CD4-positive, alpha-beta T cell treated with Interleukin-6 for 4 hours (primary cell): ENCODE data around the gene PRSS8.
A peak's percentile ranks its signal among the peaks of the same experiment; 100 is the strongest.
"Not testable (repeated sequence)": the region's sequence is repeated elsewhere in the genome, so short reads cannot be mapped to it uniquely, and the experiment has no call there.

Experiments used
- DNase-seq: peaks from one replicate; pipeline ENCODE4 v3.0.0-alpha.2; 2020; ENCODE audit warnings: mixed read lengths

The PRSS8 gene

DNA sequence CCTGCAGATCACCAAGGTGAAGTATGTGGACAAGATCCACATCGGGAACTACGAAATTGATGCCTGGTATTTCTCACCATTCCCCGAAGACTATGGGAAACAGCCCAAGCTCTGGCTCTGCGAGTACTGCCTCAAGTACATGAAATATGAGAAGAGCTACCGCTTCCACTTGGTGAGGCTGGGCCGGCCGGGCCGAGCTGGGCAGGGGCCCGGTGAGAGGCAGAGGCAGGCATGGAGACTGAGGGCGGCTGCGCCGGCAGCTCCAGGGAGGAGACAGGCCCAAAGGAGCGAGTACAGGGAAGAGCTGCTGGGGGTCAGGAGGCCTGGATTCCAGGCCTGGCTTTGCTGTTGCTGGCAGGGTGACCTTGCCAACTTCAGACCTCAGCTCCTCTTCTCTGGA, 8.3 kb downstream of the PRSS8 start:
- no peak for DNase-seq

DNA sequence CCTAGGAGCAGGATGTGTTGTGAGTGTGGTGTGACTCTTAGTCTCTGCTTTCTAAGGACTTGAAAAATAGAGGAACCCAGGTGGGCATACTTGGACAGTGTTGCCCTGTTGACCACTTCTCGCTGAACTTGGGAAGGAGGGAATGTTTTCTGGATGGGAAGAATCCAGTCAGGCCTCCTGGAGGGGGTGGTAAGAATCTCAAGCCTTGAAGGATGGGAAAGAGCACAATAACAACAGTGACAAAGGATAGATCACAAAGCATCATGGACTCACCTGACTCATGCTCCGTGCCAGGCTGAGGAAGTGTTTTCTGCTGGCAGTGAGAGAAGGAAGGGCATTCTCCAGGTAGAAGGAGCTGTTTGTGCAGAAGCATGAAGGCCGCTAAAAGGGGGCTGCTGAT, 9.7 kb downstream of the PRSS8 start:
- no peak for DNase-seq

DNA sequence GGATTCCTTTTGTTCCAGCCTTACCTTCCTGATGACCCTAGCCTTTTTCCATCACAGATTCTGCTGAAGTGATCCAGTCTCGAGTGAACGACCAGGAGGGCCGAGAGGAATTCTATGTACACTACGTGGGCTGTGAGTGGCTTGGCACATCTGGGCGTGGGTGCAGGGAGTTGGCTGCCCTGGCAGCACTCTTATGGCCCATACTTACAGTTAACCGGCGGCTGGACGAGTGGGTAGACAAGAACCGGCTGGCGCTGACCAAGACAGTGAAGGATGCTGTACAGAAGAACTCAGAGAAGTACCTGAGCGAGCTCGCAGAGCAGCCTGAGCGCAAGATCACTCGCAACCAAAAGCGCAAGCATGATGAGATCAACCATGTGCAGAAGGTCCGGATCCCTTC, 15.4 kb downstream of the PRSS8 start:
- no peak for DNase-seq

DNA sequence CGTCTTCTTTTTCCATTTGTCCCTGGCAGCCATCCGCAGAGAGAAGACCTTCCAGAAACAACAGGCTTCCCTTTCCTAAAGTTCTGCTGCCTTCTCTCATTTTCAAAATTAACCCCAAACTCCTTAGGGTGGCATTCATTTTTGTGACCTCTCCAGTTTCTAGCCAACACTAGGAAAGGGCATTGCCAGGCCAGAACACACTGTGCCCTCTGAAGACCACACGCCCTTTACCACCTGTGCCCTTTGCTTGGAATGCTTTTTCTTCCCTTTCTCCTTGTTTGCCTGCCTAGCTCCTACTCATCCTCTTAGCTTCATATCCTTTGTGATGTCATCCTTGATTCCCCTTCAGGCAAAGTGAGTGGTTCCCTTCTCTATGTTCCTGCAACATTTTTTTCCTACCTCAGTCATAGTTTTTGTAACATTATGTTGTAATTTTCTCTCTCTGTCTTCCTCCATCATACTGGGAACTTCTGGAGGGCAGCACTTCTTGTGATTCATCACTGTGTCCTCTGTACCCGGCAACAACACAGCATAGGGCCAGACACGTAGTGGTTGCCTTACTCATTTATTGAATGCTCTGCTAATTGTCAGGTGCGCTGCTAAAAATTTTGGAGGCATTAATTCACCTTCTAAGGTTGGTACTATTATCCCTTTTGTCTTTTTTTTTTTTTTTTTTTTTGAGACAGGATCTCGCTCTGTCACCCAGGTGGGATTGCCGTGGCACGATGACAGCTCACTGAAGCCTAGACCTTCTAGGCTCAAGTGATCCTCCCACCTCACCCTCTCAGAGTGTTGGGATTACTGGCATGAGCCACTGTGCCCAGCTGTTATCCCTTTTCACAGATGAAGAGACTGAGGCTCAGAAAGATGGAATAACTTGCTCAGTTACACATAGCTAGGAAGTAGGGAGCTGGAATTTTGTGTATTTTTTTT, 17.0 kb downstream of the PRSS8 start:
- no peak for DNase-seq

DNA sequence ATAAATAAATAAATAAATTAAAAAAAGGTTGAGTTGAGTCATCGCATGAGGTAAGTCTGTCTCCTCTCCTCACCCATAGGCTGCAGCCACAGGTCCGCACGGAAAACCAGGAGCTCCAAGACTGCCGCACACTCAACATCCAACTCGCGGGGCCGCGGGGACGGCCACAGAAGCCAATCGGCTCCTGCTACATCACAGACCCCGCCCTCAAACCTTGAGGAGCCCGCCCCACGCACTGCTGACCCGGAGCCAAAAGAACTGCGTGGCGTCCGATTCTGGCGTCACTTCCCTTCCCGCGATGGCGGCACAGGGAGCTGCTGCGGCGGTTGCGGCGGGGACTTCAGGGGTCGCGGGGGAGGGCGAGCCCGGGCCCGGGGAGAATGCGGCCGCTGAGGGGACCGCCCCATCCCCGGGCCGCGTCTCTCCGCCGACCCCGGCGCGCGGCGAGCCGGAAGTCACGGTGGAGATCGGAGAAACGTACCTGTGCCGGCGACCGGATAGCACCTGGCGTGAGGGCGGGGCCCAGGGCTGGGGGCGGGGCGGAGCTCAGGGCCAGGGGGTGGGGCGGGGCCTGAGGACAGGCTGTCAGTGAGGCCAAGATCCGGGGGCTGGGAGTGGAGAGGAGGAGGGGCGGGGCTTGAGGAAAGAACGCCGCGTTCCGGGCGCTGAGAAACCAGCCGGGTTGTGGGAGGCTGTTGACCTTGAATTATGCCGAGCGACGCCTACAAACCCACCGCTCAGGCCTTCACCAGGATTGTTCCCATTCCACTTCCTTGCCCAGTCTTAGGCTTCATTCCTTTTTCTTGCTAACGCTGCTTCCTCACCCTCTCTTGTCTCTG, 17.9 kb downstream of the PRSS8 start, which contains the start of gene KAT8:
TSS of gene KAT8 (plus strand) at position 281 of the 839 bp plus-strand sequence. CDS start at position 299, 18 bp downstream.
- peak; percentile 98 for DNase-seq

DNA sequence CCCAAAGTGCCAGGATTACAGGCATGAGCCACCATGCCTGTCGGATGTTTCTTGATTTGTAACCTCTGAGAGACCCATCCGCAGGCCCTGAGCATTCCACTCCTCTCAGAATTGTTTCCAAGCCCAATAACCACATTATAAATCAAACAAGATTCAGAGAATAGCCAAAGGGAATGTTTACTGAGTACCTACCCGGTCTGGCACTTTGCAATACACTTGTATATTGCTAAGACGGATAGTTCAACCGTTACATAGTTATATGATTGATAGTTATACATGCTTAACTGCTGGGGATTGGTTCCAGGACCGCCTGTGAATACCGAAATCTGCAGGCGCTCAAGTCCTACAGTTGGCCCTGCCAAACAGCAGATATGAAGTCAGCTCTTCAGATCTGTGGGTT, 21.1 kb downstream of the PRSS8 start:
- DNase-seq, result no peak

DNA sequence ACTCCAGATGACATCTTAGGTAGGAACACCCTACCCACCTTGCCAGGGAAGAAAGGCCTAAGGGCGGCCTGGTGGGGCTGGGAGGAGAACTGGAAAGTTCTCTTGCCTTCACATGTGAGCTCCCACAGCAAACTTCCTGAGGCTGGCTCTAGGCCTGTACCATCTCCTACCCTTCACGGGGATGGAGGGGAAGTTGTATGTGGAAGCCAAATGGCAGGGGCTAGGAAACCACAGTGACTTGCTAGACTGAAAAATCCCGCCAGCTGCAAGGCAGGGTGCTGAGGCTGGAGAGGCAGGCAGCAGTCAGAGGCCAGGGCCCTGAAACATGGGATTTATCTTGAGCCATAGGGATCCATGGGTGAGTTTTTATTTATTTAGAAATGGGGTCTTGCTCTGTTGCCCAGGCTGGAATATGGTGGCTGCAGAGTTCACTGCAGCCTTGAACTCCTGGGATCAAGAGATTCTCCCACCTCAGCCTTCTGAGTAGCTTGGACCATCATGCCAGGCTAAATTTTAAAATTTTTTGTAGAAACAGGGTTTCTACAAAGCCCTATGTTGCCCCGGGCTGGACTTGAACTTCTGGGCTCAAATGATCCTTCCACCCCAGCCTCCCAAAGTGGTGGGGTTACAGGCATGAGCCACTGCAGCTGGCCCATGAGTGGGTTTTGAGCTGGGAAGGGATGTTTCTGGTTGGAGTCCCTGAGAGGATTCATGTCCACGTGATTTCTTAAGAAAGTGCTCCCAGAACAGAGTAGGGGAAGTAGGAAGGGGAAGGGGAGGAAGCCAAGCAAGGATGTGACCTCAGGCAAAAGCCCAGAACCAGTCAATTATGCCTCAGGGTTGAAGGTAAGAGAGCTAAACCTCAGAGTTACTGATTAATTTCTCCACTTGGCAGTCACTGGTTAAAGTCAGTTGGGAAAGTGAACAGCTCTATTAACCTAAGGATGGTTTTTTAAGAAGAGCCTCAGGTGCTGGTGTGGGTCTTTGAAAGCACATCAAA, 22.1 kb downstream of the PRSS8 start:
- no peak for DNase-seq

DNA sequence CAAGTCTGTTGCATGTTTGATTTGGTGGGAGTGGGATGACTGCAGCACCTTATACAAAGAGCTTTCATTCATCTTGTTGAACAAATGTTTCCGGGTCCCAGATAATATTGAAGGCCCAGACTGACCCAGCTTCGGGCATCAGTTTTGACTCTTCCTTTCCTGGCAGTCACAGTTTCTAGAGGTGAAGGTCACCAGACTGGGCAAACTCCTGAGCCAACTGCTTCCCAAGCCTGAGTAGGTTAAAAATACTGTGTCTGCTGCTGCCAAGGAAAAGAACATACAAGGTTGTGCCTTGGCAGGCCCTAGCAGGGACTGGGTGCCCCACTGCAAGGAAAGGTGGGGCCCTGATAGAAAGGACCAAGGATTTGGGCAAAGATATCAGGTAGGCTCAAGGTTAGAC, 22.8 kb downstream of the PRSS8 start:
- DNase-seq, result no peak

DNA sequence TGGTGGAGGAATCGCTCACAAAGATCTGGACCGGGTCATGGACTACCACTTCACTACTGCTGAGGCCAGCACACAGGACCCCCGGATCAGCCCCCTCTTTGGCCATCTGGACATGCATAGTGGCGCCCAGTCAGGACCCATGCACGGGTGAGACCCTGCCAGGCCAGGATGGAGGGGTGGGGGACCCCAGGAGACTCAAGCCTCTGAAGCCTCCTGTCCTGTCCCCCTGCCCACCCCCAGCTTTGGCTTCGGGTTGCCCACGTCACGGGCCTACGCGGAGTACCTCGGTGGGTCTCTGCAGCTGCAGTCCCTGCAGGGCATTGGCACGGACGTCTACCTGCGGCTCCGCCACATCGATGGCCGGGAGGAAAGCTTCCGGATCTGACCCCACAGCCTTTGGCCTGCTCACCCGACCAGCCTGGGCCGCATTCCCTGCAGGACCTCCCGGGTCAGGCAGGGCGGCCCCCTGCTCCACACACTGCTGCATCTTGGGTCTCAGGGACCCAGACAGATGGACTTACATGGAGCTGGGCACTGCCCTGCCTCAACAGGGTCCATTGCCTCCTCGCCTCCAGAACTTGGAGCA, 23.6 kb downstream of the PRSS8 start:
- no peak for DNase-seq

DNA sequence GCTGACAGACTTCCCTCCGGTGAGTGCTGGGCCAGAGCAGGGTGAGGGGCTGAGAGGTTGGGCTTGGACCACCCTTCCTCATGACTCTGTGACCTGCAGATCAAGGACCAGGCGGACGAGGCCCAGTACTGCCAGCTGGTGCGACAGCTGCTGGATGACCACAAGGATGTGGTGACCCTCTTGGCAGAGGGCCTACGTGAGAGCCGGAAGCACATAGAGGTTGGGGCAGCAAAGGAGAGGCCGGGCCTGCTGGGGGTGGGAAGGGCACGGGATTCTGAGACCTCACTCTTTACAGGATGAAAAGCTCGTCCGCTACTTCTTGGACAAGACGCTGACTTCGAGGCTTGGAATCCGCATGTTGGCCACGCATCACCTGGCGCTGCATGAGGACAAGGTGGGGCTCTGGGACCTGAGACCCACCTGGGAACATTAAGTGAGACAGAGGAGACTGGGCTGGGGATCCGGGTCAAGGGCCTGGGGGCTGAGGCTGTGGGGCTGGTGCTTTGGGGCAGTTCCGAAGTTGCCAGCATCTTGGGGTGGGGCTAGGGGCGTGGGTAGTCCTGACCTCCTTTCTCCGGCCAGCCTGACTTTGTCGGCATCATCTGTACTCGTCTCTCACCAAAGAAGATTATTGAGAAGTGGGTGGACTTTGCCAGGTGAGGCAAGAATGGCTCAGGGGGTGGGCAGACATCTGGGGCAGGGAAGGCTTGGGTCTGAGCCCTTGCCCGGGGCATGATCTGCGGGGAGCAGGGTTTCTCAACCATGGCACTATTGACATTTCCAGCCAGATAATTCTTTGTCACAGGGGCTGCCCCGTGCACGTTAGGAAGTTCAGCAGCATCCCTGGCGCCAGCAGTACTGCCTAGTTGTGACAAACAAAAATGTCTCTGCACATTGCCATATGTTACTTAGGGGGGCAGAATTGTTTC, 25.2 kb downstream of the PRSS8 start:
- DNase-seq, result no peak

DNA sequence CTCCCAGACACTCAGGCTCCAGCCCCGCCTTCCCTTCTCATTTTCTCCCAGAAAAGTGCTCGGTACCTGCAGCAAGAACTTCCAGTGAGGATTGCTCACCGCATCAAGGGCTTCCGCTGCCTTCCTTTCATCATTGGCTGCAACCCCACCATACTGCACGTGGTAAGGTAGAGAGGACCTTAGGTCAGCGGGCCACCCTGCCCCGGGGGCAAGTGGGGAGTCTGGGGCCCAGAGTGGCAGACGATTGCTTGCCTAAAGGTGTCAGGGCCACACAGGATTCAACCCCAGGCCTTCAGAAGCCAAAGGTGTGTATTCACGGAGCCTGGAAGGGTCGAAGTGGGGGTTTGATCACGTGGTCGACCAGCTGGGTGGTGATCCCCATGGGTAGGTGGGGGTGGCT, 25.9 kb downstream of the PRSS8 start:
- no peak for DNase-seq

DNA sequence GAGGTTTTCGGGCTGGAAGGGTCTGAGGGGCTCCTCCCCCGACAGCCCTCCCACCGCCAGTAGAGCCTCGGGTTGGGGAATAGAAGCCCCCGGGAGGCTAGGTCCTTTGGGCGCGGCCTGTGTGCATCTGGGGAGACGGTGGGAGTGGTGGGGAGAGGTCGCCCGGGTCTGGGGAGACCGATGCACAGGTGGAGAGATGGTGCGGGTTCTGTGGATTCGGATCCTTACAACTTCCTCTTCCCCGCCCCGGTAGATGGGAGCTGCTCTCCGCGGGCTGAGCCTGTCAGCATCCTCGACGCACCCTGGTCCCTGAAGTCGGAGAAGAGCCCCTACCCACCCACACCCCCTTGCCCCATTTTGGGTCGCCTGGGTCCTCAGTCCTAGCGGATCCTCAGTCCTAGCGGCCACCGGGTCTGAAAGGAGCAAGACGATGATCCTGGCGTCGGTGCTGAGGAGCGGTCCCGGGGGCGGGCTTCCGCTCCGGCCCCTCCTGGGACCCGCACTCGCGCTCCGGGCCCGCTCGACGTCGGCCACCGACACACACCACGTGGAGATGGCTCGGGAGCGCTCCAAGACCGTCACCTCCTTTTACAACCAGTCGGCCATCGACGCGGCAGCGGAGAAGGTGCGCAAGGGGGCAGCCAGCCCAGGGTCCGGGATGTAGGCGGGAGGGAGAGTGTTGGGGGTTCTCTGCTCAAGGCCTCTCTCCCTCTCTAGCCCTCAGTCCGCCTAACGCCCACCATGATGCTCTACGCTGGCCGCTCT, 26.6 kb downstream of the PRSS8 start:
- no peak for DNase-seq

DNA sequence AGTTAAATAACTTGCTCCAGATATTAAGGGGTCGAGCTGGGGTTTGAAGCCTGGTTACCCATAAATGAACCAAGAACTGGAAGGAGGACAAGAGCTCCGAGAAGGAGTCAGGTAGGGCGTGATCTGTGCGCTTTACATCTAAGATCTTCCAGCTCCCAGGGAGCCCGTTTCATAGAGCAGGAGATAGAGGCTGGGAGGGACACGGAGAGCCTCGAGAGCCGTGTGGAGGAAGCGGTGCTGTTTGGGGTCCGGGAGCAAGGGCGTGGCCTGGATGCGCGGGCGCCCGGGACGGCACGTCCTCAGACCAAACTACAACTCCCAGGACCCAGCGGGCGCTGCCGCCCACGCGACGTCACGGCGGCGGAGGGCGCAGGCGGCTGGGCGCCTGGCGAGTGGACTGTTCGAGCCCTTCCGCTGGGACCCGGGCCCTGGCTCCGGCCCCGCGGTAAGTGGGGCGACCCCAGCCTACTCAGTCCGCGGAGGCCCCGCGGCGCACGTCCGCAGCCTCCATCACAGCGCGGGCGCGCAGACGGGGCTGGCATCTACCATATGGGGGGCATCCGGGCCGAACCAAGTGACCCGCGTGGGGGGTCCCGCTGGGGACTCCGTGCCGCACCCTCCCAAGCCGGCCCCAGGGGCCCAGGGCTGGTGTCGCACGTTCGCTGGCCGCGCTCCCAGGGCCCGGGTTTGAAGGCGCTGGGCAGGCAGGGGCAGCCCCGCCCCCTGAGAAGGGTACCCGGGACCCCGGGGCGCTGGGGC, 27.3 kb downstream of the PRSS8 start, which contains the start of gene BCKDK:
TSS of gene BCKDK (plus strand) at position 352 of the 759 bp plus-strand sequence. CDS start 838 bp downstream, outside the sequence.
- DNase-seq, result peak; percentile 73

DNA sequence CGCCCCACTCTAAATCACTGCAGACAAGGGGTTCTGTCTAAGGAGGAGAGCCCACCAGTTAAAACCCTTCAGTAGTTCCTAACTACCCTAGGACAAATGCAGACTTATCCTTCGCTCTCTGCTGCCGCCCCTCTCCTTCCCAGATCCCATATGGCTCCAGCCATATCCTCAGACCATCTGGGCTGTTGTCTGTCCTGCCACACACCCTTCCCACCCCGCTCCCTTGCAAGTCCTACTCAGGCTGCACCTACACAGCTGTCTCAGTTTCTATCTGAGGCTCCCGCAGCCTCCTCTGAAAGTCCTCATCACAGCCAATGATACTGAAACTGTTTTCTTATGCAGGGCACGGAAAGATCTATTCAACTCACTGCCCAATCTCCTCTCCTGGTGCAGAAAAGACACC, 28.1 kb downstream of the PRSS8 start:
- DNase-seq, result no peak

DNA sequence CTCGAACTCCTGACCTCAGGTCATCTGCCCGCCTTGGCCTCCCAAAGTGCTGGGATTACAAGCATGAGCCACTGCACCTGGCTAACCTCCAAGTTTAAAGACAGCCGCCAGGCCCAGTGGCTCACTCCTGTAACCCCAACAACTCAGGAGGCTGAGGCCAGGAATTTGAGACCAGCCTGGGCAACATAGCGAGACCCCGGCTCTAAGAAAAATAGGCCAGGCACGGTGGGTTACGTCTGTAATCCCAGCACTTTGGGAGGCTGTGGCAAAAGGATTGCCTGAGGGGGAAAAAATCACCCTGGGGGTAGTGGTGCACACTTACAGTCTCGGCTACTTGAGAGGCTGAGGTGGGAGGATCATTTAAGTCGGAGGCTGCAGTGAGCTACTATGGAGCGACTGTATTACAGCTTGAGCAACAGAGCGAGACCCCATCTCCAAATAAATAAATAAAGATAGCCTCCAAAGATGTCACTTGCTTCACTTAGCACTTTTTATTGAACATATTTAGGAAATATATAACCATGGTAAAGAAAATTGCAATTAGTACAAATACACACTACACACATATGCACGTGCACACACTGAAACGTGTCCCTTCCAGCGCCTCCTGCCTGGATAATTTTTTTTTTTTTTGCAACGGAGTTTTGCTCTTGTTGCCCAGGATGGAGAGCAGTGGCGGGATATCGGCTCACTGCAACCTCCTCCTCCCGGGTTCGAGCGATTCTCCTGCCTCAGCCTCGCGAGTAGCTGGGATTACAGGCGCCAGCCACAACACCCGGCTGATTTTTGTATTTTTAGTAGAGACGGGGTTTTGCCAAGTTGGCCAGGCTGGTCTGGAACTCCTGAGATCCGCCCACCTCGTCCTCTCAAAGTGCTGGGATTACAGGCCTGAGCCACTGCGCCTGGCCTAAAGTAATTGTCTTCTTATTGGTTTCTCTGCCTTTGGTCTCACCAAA, 28.7 kb downstream of the PRSS8 start:
- DNase-seq, result no peak

DNA sequence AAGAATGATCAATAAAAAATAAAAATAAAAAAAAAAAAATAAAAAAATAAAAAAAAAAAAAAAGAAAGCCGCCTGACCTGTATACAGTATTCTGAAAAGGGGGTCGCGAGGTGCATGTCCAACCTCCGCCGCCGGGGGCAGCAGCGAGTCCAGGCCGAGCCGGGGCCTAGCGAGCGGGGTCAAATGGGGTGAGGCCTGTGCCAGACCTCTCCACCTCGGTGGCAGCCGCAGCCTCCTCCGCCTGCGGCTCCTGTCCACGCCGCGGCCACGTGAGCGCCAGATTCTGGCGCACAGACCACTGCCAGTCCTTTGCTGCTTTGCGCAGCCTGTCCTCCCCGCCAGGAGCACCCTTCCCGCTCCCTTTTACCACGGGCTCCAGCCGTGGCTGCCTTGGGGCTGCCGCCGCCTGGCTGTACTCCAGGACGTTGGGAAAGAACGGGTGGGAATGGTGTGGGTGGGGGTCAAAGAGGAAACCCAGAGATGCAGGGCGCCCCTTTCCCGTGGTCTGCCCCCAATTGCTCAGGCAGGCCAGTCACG, 29.8 kb downstream of the PRSS8 start:
- peak; percentile 80 for DNase-seq

DNA sequence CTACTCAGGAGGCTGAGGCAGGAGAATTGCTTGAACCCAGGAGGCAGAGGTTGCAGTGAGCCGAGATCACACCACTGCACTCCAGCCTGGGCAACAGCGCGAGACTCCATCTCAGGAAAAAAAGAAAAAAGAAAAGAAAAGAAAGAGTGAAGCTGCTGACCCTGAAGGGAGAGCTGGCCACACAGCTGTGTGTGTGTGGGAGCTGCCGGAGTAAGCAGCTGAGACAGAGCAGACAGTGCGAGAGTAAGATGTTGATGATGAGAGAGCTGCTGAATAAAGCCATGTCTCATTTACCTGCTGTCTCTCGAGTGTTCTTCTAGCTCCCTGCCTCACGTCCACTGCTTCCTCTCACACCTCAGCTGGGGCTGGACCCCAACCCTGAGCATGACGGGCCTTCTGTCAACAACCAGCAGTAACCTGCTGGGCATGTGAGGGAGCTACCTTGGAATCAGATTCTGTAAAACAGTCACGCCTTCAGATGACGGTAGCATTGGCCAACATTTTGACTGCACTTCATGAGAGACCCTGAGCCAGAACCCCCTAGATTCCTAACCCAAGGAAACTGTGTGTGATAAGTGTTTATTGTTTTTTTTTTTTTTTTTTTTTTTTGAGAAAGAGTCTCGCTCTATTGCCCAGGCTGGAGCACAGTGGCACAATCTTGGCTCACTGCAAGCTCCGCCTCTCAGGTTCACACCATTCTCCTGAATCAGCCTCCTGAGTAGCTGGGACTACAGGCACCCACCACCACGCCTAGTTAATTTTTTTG, 34.5 kb downstream of the PRSS8 start:
- not testable (repeated sequence) for DNase-seq
